IgD-negative memory B cell (primary cell): ENCODE results near the gene ZNF334. TPM values are rescaled to one million over a fixed set of nuclear protein-coding genes. Genes with fewer than 3 reads are reported as not detected.

Experiments
- H3K27ac Mint-ChIP-seq, 3 donors: one replicate each; pipeline ENCODE4 v1.8.0; 2020 to 2022; ENCODE audit warnings: mild to moderate bottlenecking in 3 of 3, mixed read lengths in 3 of 3, moderate library complexity in 1 of 3
- H3K27me3 Mint-ChIP-seq: one replicate; pipeline ENCODE4 v1.8.0; 2021; ENCODE audit warnings: mixed read lengths
- H3K36me3 Mint-ChIP-seq: one replicate; pipeline ENCODE4 v1.8.0; 2020; ENCODE audit warnings: mild to moderate bottlenecking, mixed read lengths
- H3K4me1 Mint-ChIP-seq, 3 donors: one replicate each; pipeline ENCODE4 v1.8.0; 2020 to 2022; ENCODE audit warnings: mixed read lengths in 3 of 3, mild to moderate bottlenecking in 1 of 3
- H3K4me3 Mint-ChIP-seq, 4 donors: one replicate each; pipeline ENCODE4 v1.8.0; 2020 to 2022; ENCODE audit warnings: mild to moderate bottlenecking in 4 of 4, mixed read lengths in 4 of 4, moderate library complexity in 3 of 4
- H3K9me3 Mint-ChIP-seq, 3 donors: one replicate each; pipeline ENCODE4 v1.8.0; 2020 to 2021; ENCODE audit warnings: mixed read lengths in 3 of 3, mild to moderate bottlenecking in 1 of 3
- polyA plus RNA-seq: library from polyadenylated mRNA; unstranded; fragments of 300-500 nt; fragmentation: Illumina TruSeq; gene quantifications from one replicate; pipeline ENCODE4 v1.2.3, GENCODE V29; 2021

ZNF334 gene
- polyA plus RNA-seq, 1 donor from 2014 or later, result not detected

DNA sequence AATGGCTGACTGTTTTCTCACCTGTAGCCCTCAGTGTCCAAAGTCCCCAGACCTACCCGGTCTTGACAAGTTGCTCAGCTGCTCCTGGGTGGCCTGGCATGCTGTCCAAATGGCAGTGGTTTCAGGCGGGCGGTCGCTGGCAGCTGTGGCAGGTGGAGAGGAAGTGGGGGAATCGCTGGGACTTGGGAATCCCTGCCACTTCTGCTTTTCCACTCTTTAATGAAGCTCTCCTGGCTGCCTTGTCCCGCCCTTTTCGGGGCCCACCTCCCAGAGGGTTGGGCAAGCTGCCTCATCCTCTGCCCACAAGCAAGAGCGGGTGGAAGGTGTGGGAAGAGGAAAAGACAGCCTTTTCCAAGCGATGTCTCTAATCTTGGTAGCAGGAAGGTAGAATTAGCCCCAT, 37.1 kb upstream of the ZNF334 start, which contains the start of gene OCSTAMP:
Gene OCSTAMP, minus strand, starts transcription at position 194 of the 400 bp plus-strand sequence. Its CDS starts 94 bp downstream, at position 100.
- Mint-ChIP-seq H3K4me3 (peak within 1 kb of the TSS in 1 of 4 donors; percentile 45), H3K9me3 (no peaks in the 10 kb centered on the region), H3K4me1 (peaks cover 26 to 35% (median 29%) of the 10 kb centered on the region in 3 donors), H3K27me3 (no peaks in the 10 kb centered on the region), H3K36me3 (no peaks in the 10 kb centered on the region), H3K27ac (no peak within 1 kb of the TSS)

DNA sequence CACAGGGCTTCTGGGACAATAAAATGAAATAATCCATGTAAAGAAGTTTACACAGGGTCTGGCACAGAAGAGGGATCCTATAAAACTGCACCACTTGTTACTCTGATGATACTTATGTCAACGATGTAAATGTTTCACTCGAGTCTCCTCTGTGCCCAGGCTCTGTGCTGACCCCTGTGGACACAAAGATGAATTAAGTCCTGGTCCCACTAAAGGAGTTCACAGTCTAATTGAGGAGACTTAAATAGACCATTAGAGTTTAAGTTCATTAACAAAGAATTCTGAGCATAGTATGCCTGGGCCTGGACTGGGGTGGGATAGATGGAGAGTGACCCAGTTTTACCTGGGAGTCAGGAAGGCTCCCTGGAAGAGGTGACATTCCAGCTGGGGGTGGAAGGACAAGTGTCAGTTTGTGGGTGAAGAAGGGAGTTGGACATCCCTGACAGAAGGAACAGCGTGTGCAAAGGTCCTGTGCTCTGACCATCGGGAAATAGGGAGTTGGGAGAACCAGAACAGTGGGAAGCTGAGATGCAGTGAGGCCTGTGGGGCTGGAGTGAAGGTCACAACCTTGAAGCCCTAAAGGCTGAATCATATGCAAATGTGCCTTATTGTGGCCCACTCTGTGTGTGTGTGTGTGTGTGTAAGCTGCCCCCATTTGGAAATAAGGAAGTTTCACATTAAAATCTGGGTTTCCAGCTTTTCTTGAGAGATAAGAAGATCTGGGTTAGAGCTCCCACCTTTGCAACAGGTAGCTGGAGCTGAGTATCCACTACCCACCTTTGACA, 36.0 kb upstream of the ZNF334 start:
- H3K27me3 Mint-ChIP-seq, result no peaks in the 10 kb centered on the region
- no peak overlapping the region for H3K4me3 Mint-ChIP-seq
- H3K9me3 Mint-ChIP-seq, result no peaks in the 10 kb centered on the region
- H3K4me1 Mint-ChIP-seq, result peaks cover 26 to 35% (median 28%) of the 10 kb centered on the region in 3 donors
- H3K27ac Mint-ChIP-seq, result no peak overlapping the region
- no peaks in the 10 kb centered on the region for H3K36me3 Mint-ChIP-seq

DNA sequence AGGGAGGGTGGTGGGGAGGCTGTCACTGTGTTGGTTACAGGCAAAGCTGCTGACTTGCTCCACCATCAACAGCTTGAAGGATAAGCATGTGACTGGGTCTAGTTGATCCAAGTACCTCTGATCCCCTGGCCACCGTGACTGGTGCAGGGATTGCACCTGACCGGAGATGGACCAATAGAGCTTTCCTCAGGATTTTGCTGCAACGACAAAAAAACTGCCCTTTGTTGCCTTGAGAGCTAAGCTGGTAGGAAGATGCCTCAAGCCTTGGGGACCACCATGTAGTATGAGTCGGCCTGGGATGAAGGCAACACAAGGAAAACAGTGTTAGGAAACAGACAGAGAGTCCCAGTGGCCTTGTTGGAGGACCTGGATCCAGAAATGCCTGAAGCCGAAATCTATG, 35.3 kb upstream of the ZNF334 start:
- no peaks in the 10 kb centered on the region for H3K36me3 Mint-ChIP-seq
- H3K27ac Mint-ChIP-seq, result no peak overlapping the region
- H3K9me3 Mint-ChIP-seq, result no peaks in the 10 kb centered on the region
- peaks cover 25 to 35% (median 26%) of the 10 kb centered on the region in 3 donors for H3K4me1 Mint-ChIP-seq
- no peak overlapping the region for H3K4me3 Mint-ChIP-seq
- H3K27me3 Mint-ChIP-seq, result no peaks in the 10 kb centered on the region

DNA sequence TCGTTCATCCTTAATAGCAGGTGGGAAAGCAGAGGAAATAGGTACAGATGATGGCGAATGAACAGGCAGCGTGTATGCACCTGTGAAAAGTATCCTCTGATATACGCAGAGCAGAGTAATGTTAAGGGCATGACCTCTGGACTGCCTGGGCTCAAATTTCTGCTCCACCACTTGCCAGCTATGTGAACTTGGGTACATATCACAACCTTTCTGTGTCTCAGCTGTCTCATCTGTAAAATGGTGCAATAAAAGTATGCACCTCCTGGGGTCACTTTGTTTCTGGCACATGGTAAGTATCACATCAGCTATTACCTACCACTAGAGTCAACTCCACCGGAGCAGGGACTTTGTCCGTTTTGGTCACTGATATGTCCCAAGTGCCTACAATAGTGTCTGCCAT, 34.6 kb upstream of the ZNF334 start:
- Mint-ChIP-seq H3K4me1 (peaks cover 19 to 29% (median 22%) of the 10 kb centered on the region in 3 donors), H3K9me3 (no peaks in the 10 kb centered on the region), H3K27ac (no peak overlapping the region), H3K36me3 (no peaks in the 10 kb centered on the region), H3K4me3 (no peak overlapping the region), H3K27me3 (no peaks in the 10 kb centered on the region)

DNA sequence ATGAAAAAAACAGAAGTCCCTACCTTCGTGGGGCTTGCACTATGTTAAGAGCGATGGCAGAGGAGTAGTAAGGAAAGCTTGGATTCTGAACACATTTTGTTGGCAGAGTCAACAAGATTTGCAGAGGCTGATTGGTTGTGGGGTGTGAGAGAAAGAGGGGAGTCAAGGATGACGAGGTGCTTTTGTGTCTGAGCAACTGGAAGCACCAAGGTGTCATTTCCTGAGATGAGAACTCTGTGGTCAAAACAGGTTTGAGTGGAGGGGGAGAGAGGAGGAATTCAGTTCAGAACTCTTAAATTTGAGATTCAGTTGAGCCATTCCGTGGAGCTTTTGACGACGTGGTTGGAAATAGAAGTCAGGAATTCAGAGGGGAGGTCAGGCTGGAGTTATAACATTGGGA, 33.6 kb upstream of the ZNF334 start:
- Mint-ChIP-seq H3K36me3 (no peaks in the 10 kb centered on the region), H3K27ac (no peak overlapping the region), H3K9me3 (no peaks in the 10 kb centered on the region), H3K4me3 (no peak overlapping the region), H3K27me3 (no peaks in the 10 kb centered on the region), H3K4me1 (peaks cover 10 to 19% (median 12%) of the 10 kb centered on the region in 3 donors)

DNA sequence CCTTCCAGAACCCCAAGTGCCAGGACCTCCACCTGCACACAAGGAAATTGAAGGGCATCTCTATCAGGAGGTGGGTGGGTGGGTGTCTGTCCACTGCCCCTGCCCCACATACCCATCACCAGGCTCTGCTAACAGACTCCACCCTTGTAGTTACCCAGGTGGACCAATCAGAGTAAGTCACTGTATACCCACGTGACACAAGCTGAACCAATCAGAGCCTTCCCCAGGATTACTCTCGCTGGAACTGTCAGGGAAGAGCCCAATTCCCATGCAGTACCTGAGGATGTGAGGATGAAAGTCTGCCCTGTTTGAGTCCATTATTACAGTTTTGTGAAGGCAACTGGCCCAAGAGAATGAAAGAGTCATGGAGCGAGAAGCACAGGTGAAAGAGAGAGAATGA, 32.9 kb upstream of the ZNF334 start:
- Mint-ChIP-seq H3K27ac (no peak overlapping the region), H3K36me3 (no peaks in the 10 kb centered on the region), H3K27me3 (no peaks in the 10 kb centered on the region), H3K4me3 (no peak overlapping the region), H3K4me1 (peaks cover 3 to 12% (median 7%) of the 10 kb centered on the region in 3 donors), H3K9me3 (no peaks in the 10 kb centered on the region)

DNA sequence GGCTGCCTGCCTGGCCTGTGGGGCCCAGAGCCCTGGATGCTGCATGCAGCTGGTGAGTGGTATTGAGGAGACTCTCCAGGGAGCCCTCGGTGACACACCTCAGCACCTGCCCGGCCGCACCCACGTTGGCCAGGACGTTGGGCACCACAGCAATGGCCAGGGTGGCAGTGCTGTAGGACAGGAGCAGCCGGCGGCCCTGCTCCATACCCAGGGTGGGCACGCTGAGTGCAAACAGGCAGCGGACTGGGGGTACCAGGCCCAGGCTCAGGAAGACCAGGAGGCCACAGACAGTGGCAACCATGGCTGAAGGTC, 32.4 kb upstream of the ZNF334 start:
- Mint-ChIP-seq H3K4me3 (peak overlapping the region in 1 of 4 donors; percentile 71), H3K27ac (no peak overlapping the region), H3K36me3 (no peaks in the 10 kb centered on the region), H3K9me3 (no peaks in the 10 kb centered on the region), H3K27me3 (no peaks in the 10 kb centered on the region), H3K4me1 (peaks cover 3 to 10% (median 7%) of the 10 kb centered on the region in 3 donors)

DNA sequence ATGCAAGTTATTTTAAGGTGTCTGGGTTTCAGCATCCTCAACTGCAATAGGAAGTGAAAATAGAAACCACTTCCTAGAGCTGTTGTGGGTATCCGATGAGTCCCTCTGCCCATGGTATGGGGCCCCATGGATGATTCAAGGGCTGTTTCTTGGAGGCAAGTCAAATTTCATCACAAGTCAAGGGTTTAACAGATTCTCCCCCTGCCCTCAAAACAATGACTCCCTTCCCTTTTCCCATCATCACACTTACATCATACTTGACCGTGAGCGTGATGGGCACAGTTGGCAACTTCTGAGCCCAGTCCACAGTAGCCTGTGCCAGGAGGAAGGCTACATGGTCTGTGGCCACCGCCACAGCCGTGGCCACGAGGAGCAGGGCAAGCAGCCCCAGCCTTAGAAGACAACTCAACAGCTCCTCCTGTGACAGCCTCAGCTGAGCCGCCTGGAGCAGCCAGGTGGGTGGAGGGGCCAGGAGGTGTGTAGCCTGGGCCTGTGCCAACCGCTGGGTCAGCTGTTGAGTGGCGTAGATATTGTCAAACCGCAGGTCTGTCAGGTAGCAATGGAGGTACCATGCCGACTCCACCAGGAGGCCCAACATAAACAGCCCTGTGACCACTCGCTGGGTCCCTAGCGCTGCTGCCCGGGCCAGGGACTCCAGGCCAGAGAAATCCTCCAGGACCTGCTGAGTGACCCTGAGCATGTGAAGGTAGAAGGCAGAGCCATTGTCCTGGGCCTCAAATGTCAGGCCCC, 31.9 kb upstream of the ZNF334 start:
- H3K27ac Mint-ChIP-seq, result no peak overlapping the region
- peaks cover 3 to 10% (median 7%) of the 10 kb centered on the region in 3 donors for H3K4me1 Mint-ChIP-seq
- no peaks in the 10 kb centered on the region for H3K27me3 Mint-ChIP-seq
- no peaks in the 10 kb centered on the region for H3K9me3 Mint-ChIP-seq
- H3K36me3 Mint-ChIP-seq, result no peaks in the 10 kb centered on the region
- H3K4me3 Mint-ChIP-seq, result peak overlapping the region in 2 of 4 donors; percentile 34 to 67

DNA sequence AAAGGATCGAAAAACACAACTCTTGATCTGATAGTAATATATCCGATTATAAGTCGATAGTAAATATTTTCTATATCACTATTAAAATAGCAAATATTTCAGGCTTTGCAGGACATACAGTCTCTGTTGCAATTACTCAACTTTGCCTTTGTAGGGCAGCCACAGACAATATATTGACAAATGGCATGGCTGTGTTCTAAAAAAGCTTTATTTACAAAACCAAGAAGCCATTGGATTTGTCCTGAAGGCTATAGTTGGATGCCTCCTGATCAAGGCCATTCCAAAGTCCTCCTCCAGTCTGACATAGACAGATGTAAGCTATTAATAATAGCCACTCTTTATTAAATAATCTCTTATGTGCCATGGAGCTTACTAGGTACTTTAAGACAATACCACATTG, 31.2 kb upstream of the ZNF334 start:
- Mint-ChIP-seq H3K27ac (no peak overlapping the region), H3K4me3 (no peak overlapping the region), H3K9me3 (no peaks in the 10 kb centered on the region), H3K4me1 (peaks cover 3 to 10% (median 7%) of the 10 kb centered on the region in 3 donors), H3K27me3 (peaks cover under 1% of the 10 kb centered on the region), H3K36me3 (no peaks in the 10 kb centered on the region)

DNA sequence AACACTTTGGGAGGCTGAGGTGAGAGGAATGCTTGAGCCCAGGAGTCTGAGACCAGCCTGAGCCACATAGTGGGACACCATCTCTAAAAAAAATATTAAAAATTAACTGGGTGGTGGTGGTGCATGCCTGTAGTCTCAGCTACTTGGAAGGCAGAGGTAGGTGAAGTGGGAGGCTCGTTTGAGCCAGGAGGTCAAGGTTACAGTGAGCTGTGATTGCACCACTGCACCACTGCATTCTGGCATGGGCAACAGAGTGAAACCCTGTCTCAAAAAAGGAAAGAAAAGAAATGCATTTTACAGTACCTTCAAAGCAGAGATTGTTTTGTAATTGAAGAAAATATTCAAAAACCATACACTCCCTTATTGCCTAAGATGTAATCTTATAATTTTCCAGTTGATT, 30.6 kb upstream of the ZNF334 start:
- Mint-ChIP-seq H3K4me3 (no peak overlapping the region), H3K27ac (no peak overlapping the region), H3K9me3 (no peaks in the 10 kb centered on the region), H3K27me3 (peaks cover 3% of the 10 kb centered on the region), H3K36me3 (no peaks in the 10 kb centered on the region), H3K4me1 (peaks cover 3 to 10% (median 7%) of the 10 kb centered on the region in 3 donors)

DNA sequence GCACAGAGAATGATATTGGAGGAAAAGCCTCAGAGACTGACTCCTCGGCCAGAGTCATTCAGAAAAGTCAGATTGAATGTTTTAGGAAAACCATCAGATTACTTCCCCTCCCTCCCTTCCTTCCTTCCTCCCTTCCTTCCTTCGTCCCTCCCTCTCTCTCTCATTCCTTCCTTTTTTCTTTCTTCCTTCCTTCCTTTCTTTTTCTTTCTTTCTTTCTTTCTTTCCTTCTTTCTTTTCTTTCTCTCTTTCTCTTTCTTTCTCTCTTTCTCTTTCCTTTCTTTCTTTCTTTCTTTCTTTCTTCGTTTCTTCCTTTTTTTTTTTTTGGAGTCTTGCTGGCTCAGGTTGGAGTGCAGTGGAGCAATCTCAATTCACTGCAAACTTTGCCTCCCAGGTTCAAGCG, 29.7 kb upstream of the ZNF334 start:
- Mint-ChIP-seq H3K27ac (no peak overlapping the region), H3K36me3 (no peaks in the 10 kb centered on the region), H3K27me3 (peaks cover 3% of the 10 kb centered on the region), H3K4me3 (peak overlapping the region in 1 of 4 donors; percentile 52), H3K9me3 (no peaks in the 10 kb centered on the region), H3K4me1 (peaks cover 3 to 10% (median 7%) of the 10 kb centered on the region in 3 donors)

DNA sequence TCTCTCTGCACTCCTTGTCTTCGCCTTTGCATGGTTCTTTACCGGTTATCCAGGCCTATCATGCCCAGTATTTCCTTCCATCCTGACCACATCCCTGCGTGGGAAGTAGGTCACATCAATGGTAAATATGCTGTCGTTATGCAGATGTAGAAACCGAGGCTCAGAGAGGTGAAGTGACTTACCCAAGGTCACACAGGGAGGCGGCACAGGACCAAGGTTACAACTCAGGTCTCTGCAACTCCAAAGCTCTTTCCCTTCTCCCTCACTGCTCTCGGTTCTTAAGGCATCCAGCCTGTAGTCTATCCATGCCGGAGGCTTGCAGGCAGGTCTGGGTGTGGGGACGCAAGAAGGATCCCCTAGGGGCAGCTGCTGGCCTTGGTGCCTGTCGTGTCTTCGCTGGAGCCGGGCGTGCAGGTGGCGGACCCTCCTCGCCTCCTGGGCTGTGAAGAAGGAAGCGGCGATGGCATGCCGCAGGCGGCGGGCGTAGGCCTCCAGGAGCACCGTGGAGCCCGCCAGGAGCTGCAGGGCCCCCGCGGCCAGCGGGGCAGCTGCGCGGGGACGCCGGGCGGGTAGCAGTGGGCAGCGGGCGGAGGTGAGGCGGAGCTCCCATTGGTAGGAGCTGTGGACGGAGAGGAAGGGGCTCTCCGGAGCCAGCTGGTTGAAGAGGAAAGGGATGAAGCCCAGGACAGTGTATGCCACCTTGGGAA, 28.0 kb upstream of the ZNF334 start:
- H3K27ac Mint-ChIP-seq, result no peak overlapping the region
- no peaks in the 10 kb centered on the region for H3K36me3 Mint-ChIP-seq
- no peaks in the 10 kb centered on the region for H3K9me3 Mint-ChIP-seq

DNA sequence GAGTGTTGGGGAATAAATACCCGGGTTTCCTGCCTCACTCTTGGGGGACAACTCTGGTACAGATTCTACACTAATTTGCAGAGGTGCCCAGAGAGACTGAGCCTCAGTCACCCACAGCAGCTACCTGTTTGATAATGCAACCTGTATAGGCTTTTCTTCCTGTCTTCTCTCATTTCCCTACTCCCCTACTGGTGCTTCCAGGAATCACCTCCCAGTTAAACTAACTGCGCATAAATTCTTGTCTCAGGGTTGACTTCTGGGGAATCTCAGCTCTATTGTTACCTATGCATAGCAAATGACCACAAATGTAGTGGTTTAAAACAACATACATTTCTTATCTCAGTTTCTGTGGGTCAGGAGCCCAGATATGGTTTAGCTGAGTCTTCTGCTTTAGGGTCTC, 25.8 kb upstream of the ZNF334 start:
- H3K4me1 Mint-ChIP-seq, result peaks cover 0 to 2% (median 0%) of the 10 kb centered on the region in 3 donors
- no peaks in the 10 kb centered on the region for H3K36me3 Mint-ChIP-seq
- peaks cover 0 to 3% (median 0%) of the 10 kb centered on the region in 3 donors for H3K9me3 Mint-ChIP-seq
- H3K27ac Mint-ChIP-seq, result no peak overlapping the region
- H3K4me3 Mint-ChIP-seq, result no peak overlapping the region
- H3K27me3 Mint-ChIP-seq, result peaks cover 9% of the 10 kb centered on the region

More for the DNA sequence above, 28.0 kb upstream of the ZNF334 start:
- peaks cover 9% of the 10 kb centered on the region for H3K27me3 Mint-ChIP-seq
- no peak overlapping the region for H3K4me3 Mint-ChIP-seq
- peaks cover 3 to 10% (median 7%) of the 10 kb centered on the region in 3 donors for H3K4me1 Mint-ChIP-seq

DNA sequence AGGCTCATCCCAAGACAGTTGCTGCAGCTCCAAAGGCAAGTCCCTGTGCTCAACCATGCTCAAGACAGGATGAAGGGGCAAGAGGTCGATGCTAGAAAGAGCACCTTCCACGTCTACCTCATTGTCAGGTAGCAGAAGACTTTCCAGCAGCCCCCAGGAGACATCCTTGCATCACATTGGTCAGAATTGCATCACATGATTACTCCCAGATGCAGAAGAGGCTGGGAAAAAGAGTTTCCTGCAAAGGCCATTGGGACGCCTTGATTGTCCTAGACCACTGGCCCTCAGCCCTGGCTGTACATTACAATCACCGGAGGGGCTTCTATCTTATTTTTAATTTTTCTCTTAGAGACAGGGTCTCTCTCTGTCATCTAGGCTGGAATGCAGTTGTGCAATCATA, 17.3 kb upstream of the ZNF334 start:
- H3K27me3 Mint-ChIP-seq, result peaks cover 1% of the 10 kb centered on the region
- H3K27ac Mint-ChIP-seq, result no peak overlapping the region
- no peak overlapping the region for H3K4me3 Mint-ChIP-seq
- H3K9me3 Mint-ChIP-seq, result no peaks in the 10 kb centered on the region
- H3K4me1 Mint-ChIP-seq, result no peaks in the 10 kb centered on the region
- no peaks in the 10 kb centered on the region for H3K36me3 Mint-ChIP-seq

DNA sequence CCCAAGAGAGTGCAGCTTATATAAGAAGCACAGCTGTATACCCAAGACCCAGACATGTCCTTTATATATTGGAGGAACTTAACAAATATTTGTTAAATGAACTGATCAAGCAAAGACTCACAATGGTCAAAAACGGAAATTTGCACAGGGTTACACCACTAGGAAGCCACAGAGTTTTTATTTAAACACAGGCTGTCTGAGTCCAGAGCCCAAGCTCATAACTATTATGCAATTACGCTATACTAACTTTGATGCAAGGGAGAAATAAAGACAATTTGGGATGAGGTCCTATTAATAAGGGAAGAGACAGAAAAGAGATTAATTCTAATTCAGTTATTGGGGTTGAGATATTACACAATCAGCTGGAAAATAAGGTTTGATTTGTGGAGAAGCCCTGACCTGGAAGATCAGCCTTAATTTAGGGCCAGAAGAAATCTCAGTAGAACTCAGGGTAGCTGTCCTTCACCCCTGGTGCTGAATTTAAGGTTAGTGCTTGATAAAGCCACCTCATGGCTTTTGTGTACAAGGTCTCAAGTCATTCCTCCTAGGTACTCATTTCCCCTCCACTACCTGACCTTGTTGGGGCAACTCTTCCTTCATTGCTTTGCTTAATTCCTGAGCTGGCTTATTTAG, 10.5 kb upstream of the ZNF334 start:
- no peaks in the 10 kb centered on the region for H3K4me1 Mint-ChIP-seq
- no peaks in the 10 kb centered on the region for H3K9me3 Mint-ChIP-seq
- no peaks in the 10 kb centered on the region for H3K36me3 Mint-ChIP-seq
- H3K4me3 Mint-ChIP-seq, result no peak overlapping the region
- H3K27ac Mint-ChIP-seq, result no peak overlapping the region
- peaks cover 1% of the 10 kb centered on the region for H3K27me3 Mint-ChIP-seq
